Non-pigmented ciliary epithelial cell (primary cell): ENCODE measurements around the gene SLC50A1.

Source experiments
- DNase-seq: peaks from one replicate; pipeline ENCODE4 v3.0.0-alpha.2; 2010; ENCODE audit warnings: low read depth

The SLC50A1 gene

GRCh38 chr1:155184351-155184811 is 48.7 kb downstream of the SLC50A1 start:
- no peak for DNase-seq

DNA sequence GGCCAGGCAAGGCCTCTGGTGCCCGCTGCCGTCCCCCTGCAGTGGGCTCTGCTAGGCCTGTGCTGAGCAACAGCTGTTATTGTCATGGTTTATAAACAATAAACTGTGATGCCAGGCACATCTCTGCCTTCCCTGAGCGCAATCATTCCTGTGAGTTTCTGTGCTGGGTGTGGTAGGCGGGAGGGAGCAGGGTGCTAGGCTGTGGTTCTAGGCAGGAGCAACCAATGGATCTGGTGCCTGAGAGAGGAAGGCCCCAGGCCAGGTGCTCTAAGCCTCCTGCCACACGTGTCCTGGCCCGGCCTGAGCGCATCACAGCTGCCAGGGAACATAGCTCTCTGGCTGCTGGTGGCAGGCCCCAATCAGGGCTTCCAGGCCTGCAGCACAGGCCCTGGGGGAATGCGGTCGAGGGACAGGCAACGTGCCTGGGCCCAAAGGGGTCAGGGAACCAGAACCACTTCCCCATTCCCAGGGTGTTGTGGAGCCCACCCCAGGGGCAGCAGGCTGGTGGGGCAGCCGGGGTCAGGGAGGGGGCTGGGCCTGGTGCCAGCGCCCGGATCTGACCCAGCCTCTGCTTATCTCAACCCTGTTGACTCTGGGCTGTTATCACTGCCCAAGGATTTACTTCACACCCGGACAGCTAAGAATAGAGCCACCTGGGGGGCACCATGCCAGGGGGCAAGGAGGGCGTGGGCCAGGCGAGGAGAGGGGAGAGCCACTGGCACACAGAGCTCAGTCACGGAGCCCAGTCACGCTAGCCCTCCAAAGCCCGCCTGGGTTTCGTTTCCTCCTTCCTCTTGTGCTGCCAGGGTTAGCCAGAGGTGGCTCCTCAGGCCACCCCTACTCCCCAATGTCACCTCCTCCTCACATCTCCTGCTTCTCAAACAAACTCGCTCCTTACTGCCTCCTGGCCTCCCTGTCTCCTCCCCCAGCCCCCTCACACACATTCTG is 49.5 kb downstream of the SLC50A1 start:
- no peak for DNase-seq

GRCh38 chr1:155185783-155186066 is 50.1 kb downstream of the SLC50A1 start:
- no peak for DNase-seq

- DNase-seq = no peak
Measured at GRCh38 chr1:155186067-155186793, 50.6 kb downstream of the SLC50A1 start.

DNA sequence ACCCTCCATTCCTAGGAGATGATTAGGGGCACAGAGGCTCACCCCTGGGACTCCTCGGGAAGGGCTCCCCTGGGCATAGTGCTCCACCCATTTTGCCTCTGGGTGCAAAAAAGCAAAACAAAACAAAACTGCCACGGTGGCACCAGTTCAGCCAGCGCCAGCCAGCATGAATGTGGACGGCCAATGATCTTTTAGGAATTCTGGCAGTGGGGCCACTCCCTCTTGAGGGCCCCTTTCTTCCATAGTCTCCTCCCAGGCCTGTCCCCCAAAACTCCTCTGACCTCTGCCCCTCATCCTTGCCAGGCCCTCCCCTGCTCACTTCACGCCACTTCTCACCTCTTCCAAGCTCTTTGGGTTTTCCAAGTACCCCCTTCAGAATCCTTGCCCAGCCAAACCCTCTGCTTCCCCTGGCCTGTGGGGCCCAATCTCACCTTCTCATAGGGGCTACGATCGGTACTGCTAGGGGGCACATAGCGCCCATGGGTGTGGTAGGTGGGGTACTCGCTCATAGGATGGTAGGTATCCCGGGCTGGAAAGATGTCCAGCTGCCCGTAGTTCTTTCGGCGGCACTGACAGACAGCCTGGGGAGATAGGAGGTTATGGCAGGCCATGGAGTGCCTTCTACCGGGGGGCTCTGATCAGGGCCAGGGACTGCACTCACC is 51.3 kb downstream of the SLC50A1 start:
- DNase-seq = no peak

- DNase-seq = no peak
Measured at GRCh38 chr1:155187456-155187891, 51.8 kb downstream of the SLC50A1 start.

DNA sequence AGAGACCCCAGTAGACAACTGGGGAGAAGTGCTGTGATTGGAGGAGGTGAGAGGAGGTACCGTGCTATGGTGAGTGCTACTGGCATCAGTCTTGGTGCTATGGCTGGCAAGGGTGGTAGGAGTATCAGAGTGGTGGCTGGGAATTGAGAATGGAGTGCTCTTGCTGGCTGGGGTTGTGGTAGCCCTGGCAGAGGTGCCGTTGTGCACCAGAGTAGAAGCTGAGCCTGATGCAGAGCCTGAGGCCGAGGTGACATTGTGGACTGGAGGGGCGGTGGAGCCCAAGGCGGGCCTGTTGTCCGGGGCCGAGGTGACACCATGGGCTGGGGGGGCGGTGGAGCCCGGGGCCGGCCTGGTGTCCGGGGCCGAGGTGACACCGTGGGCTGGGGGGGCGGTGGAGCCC is 52.6 kb downstream of the SLC50A1 start:
- DNase-seq = no peak
